EL (cell line): ENCODE data around the gene ARMH2.
"Not testable (repeated sequence)": the region's sequence is repeated elsewhere in the genome, so short reads cannot be mapped to it uniquely, and the experiment has no call there.

Source experiments
- DNase-seq: peaks from one replicate; pipeline ENCODE4 v3.0.0-alpha.2; 2016

The ARMH2 gene

DNA sequence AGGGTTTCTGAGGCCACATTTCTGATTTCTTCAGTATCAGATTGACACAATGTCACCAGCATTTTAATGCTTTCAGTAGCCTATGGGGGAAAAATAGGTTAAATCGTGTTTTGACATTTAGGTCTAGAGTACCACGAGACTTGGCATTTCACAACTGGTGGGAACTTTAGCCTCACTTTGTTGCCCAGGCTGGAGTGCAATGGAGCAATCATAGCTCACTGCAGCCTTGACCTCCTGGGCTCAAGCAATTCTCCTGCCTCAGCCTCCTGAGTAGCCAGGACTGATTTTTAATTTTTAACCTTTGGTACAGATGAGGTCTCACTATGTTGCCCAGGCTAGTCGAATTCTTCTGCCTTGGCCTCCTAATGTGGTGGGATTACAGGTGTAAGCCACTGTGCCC, 11.0 kb upstream of the ARMH2 start:
- no peak for DNase-seq

DNA sequence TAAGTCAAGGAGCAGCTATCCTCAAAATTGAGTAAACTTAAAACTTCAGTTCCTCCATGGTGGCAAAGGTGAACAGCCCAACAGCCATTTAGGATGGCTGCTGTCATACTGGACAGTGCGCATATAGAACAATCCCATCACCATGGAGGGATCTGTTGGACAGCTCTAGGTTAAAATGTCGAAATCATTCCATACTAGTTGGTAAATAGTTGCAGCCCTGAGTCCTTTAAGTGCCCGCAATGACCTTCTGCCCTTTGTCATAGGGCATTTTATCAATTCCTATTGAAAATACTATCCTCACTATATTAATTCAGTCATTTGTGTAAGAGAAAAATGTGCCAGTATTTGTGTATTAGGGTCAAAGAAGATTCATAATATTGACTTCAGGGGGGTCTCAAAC, 8.9 kb upstream of the ARMH2 start:
- no peak for DNase-seq

DNA sequence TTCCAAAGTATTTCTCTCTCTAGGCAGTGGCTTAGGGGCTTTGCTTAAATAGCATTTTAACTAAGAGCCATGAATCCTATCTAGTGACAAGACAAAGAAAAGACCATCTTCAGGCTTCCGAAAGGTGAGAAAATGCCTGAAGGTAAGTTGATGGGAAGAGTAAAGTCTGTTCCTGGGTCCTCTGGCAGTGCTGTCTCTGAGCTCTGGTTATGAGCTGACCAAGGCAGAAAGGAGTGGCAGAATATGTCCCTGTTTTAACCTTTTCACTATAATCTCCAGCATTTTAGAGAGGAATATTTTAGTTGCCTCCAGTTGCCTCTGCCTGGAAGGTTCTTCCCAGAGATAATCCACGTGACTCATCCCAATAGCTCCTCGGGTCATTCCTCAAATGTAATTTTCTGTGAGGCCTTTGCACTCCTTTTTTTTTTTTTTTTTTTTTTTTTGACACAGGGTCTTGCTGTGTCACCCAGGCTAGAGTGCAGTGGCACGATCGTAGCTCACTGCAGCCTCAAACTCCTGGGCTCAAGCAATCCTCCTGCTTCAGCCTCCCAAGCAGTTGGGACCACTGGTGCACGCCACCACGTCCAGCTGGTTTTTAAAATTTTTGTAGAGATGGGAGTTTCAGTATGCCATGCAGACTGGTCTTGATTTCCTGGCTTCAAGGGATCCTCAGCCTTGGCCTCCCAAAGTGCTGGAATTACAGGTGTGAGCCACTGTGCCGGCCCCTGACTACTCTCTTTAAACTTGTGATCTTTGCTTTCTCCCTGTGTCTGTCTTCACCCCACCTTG, 3.7 kb upstream of the ARMH2 start:
- peak; percentile 51 for DNase-seq

DNA sequence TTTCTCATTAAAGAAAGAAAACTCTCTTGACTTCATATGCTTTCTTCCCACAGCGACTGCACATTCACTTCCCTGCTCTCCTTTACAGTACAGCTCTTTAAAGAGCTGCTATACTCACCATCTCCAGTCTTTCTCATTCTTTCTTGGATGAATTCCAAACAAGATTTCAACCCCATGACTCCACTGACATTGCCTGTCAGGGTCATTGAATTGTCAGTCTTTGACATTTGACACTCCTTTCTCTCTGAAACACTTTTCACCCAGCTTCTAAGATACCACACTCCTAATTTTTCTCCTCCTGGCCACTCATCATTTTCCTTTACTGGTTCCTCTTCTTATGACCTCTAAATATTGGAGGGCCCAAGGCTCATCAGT, 811 bp upstream of the ARMH2 start:
- DNase-seq, result no peak

DNA sequence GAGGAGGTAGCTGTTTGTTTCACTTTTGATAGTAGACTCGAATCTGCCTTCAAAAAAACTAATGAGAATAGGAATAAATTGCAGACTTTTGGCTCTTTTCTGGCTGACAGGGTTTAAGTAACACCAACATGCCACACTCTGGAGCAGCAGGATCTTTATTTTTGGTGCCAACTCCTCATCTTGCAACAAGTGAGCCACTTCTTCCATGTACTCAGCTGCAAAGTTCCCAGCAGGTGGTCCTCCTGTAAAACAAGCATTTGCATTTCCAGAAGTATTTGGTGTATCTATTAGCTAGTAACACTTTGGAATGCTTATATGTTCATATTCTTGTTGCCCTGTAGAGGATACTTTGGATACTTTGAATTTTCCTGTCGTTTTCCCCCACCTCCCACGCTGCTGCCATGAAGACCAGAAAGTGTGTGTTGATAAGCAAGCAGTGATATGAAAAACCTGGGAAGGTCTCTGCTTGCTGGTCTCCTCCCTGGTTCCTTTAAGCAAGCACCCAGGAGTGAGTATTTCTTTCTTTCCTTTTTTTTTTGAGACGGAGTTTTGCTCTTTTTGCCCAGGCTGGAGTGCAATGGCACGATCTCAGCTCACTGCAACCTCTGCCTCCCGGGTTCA, 1.0 kb downstream of the ARMH2 start:
- DNase-seq, result no peak

DNA sequence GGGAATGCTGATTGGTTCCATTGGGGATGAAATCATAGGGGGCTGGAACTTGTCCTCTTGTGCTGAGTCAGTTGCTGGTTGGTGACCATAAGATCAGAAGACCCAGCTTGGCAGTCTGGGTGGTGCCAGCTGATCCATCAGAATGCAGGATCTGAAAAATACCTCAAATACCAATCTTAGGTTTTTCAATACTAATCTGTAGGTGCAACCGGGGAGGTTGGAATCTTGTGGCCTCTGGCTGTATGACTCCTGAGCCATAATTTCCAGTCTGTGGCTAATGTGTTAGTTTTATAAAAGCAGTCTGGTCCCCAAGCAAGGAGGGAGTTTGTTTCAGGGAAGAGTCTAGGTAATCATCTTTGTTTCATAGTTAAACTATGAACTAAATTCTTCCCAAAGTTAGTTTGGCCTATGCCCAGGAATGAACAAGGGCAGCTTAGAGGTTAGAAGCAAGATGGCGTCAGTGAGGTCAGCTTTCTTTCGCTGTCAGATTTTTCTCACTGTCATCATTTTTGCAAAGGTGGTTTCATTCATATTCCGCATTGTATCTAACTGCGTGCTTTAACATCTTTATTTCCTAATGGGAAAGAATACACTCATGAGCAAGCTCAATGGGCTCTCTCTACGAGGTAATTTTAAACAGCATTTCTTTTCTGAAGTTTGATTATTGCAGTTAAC, 2.0 kb downstream of the ARMH2 start:
- peak; percentile 36 for DNase-seq

DNA sequence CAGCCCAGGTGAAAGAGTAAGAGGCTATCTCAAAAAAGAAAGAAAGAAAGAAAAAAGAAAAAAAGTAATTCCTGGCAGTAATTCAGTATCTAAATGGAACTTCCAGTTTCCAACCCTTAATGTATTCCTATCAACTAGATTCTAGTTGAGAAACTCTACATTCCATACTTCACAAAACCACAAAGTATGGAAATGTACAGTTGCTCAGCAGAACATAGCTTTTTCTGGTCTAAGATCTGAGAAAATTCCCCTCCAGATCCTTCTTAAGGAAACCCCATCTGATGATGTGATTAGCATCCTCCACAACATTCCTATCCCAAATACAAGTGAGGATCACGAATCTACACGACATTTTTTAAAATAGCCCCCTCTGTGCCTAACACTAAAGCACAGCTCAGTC, 3.6 kb downstream of the ARMH2 start:
- DNase-seq, result no peak

DNA sequence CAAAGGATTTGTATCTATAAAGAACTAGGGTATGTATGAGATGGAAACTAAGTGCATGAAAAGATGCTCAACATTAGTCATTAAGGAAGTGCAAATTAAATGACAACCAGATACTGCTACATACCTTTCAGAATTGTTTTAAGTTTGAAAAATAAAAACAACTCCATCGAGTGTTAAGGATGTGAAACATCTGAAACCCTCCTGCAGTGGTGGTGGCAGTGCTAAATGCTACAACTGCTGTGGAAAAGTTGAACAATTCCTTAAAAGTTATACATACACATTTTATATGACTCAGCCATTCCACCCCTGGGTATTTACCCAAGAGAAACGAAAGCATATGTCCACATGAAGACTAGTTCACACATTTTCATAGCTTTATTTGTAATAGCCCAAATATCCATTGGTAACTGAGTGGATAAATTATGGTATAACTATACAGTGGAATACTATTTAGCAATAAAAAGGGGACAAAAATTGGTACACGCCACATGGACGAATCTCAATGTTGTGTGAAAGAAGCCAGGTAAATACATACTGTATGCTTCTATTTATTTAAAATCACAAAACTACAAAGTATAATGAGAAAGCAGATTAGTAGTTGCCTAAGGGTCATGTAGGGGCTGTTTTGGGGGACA, 10.6 kb downstream of the ARMH2 start:
- DNase-seq, result peak; percentile 56

DNA sequence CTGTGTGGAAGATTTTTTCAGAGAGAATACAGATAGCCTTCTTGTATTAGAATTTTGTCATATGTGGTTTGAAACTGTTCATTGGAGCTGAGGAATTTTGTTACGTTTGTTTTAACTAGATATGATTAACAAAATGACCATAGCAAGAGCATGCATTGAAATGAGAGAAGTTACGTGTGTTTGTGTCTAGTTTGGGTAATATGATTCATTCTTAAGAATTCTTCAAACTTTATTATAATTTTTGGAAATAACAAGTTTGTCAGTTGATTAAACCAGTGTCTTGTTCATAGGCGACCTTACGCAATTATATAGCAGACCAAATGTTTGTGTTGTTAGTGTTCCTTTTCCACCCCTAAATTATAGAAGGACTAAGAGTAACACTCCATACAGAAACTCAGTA, 18.5 kb downstream of the ARMH2 start:
- peak; percentile 18 for DNase-seq

DNA sequence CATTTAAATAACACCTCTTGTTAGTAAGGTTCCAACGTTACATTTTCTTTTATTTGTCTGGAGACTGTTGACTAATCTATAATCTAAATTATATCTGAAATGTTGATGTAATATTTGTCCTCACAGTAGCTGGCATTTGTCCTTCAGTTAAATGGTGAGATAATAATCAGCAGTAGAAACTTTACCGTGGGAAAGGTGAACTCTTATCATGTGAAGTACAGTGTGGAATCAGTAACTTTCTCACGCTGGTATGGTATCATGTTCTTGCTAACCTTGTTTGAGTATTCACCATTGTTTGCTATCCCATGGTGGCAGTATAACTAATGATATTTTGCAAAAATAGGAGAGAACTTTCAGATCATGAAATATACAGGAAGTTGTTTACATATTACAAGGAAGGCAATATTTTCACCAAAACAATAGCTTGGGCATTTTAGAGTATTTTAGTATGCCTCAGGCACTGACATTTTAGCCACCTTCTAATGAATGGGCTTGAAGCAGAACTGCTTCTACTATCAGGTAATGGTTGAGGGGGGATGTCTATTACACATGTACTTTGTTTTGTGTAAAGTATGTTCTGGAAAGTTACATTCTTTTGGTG, 19.2 kb downstream of the ARMH2 start:
- no peak for DNase-seq

DNA sequence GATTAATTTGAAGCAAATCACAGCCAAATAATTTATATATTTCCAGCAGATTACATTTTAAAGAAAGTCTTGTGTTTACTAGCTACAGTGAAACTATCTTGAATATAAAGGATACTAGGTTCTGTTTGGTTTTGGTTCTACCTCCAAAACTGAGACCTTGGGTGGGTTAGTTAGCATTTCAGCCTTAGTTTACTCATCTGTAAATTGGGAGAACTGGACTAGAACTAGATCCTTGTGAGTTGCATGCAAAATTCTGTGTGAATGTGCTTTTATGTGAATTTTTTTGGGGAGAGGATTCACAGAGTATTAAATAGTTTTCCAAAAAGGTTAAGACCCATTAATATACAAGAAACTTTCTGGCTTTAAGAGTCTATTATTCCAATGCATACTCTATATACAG, 19.8 kb downstream of the ARMH2 start:
- no peak for DNase-seq

DNA sequence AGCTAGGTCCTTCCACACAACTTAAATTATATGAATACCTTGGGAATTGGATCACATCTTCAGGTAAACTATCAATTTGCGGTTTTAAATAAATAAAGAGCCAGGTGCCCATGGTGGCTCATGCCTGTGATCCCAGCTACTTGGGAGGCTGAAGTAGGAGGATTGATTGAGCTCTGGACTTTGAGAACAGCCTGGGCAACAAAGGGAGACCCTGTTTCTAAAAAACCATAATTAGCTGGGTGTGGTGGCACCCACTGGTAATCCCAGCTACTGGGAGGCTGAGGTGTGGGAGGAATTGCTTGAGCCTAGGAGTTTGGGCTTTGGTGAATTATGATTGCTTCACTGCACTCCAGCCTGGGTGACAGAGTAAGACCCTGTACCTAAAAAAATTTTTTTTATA, 20.6 kb downstream of the ARMH2 start:
- DNase-seq, result no peak

DNA sequence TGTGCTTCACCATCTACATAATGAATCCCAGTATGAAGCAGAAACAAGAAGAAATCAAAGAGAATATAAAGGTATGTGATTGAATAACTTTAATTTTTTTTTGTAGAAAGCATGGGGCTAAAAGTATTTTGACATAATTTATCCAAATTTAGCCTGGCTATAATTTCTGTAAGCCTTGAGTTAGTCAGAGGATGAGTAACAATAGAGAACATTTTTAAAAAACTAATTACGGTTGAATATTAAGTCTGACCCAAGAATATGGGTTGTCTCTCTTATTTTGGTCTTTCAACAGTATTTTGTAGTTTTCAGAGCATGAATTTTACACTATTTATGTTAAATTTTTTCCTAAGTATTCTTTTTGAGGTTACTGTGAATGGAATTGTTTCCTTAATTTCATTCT, 21.5 kb downstream of the ARMH2 start:
- DNase-seq, result no peak

DNA sequence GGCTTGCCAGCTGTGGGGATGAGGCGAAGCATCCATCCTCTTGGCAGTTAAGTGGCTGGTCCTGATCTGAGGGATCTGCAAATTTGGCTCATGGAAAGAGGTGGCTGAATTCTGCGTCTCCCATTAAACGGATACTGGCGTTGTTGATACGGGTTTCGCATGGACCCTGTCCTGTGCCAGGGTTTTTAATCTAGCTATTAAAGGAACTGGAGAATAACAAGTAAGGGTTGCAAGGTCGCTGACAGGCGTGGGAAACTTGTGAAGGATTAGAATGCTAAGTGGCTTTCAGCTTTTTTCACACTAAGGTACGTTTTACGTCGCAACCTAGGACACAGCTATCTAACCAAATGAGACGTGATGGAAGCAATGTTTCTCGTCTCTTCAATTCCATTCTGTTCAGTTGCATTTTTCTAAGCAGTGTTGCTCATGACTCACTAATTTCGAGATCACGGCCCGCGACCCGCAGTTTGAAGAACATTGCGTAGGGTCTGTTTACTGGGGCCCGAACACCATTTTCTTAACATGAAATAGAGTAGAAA, 23.1 kb downstream of the ARMH2 start:
- peak; percentile 66 for DNase-seq

DNA sequence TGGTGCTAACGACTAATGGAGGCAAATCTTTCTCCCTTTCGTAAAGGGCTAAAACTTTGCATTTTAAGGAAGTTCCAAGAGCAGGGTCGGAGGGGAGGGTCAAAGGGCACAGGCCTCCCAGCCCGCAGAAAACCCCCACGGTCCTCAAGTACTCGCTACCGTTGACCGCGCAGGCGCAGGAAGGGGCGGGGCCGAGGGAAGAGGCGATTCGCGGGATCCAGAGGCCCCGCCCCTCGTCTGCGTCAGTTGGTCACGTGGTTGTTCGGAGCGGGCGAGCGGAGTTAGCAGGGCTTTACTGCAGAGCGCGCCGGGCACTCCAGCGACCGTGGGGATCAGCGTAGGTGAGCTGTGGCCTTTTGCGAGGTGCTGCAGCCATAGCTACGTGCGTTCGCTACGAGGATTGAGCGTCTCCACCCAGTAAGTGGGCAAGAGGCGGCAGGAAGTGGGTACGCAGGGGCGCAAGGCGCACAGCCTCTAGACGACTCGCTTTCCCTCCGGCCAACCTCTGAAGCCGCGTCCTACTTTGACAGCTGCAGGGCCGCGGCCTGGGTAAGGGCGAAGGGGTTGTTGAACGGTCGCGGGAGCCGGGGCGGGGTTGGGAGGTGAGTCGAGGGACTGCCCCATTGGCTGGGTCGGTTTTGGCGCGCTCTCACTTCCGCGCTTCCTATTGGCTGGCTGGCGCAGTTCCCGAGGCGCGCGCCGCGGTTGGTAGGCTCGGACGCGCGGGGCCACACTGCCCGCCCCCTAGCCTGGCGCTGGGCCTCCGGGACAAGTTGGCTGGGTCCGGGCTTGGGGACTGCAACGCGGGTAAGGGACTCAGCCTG, 23.8 kb downstream of the ARMH2 start, which contains the start of gene GMNN:
Gene GMNN, plus strand, starts transcription at position 242 of the 824 bp plus-strand sequence. CDS start 2,310 bp downstream, outside the sequence.
- peak; percentile 96 for DNase-seq

DNA sequence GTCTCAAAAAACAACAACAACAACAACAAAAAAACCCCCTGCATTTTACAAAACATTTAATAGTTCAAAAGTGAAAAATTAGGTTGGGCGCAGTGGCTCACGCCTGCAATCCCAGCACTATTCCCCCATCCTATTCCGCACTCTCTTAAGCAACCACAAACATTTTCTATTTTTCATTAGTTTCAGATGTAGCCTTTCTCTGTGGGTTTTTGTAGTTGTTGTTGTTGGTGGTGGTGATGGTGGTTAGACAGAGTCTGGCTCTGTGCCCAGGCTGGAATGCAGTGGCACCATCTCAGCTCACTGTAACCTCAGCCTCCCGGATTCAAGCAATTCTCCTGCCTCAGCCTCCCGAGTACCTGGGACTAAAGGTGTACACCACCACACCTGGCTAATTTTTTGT, 30.4 kb downstream of the ARMH2 start:
- DNase-seq, result peak; percentile 29

DNA sequence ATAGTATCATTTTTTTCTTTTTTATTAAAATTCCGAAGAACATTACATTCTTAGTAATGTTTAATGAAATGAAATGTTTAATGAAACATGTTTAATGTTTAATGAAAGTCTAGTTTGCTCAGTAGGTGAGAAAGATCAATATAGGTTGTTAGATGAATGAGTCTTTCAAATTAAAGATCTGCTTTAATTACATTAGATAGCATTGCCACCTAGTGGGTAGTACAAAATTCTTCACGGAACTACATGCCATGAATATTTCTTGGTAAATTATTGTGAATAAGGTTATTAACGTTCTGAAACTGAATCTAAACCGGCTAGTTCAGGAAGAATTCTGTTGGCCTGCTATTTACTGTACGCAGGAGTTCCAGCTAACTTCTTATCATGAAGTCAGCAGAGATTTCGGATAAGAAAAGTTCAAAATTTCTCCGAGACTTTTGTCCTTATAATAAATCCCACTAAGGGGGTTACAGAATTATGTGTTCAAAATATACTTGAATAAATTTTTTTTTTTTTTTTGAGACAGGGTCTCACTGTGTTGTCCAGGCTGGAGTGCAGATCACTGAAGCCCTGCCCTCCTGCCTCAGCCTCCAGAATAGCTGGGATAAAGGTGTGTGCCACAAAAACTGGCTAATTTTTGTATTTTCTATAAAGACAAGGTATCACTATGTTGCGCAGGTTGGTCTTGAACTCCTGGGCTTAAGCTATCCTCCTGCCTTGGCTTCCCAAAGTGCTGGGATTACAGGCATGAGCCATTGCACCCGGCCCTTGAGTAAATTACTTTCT, 31.8 kb downstream of the ARMH2 start:
- DNase-seq, result peak; percentile 29

DNA sequence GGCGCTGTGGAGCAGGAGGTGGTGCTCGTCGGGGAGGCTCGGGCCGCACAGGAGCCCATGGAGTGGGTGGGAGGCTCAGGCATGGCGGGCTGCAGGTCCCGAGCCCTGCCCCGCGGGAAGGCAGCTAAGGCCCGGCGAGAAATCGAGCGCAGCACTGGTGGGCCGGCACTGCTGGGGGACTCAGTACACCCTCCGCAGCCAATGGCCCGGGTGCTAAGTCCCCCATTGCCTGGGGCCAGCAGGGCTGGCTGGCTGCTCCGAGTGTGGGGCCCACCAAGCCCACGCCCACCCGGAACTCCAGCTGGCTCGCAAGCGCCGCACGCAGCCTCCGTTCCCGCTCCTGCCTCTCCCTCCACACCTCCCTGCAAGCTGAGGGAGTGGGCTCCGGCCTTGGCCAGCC, 32.7 kb downstream of the ARMH2 start:
- not testable (repeated sequence) for DNase-seq

DNA sequence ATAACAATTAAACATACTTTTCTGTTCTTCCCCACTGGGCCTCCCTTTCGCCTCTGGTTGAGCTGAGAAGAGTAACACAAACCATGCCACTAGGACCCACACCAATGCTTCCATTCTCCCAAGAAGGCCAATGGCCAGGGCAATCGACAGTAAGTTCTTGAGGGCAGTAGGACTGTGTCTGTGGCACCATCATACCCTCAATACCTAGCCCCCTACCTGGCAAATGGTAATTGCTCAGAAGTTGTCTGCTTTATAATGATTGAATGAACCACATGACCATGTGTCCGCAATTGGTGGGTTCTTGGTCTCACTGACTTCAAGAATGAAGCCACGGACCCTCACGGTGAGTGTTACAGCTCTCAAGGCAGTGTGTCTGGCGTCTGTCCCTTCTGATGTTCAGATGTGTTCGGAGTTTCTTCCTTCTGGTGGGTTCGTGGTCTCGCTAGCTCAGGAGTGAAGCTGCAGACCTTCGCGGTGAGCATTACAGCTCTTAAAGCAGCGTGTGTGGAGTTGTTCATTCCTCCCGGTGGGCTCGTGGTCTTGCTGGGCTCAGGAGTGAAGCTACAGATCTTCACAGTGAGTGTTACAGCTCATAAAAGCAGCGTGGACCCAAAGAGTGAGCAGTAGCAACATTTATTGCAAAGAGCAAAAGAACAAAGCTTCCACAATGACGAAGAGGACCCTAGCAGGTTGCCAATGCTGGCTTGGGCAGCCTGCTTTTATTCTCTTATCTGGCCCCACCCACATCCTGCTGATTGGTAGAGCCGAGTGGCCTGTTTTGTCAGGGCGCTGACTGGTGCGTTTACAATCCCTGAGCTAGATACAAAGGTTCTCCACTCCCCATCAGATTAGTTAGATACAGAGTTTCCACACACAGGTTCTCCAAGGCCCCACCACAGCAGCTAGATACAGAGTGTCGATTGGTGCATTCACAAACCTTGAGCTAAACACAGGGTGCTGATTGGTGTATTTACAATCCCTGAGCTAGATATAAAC, 33.6 kb downstream of the ARMH2 start:
- not testable (repeated sequence) for DNase-seq

DNA sequence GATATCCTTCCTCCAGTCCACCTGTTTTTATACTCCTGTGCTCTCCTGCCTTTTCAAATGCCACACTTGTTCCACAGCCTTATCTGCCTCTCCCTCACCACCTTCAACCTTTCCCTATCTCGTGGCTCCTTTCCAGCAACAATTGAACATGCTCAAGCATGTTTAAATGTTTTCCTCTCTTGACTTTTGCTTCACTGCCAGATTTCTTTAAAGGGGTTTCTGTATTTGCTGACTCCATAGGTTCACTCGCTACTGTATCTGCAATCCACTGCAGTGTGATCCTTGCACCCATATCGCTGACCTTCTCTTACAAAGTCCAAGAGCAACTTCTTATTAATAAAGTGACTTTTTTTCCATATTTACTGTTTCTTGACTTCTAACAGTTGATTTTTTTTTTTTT, 35.1 kb downstream of the ARMH2 start:
- DNase-seq, result no peak
